Hepatocyte (in vitro differentiated cells): ENCODE measurements around the gene EIF1B. TPM values are rescaled to one million over a fixed set of nuclear protein-coding genes. Genes with fewer than 3 reads are reported as not detected.
A peak's percentile ranks its signal among the peaks of the same experiment; 100 is the strongest.

Source experiments
- DNase-seq: peaks from one replicate; pipeline ENCODE4 v3.0.0-alpha.2; 2016; ENCODE audit warnings: low spot score
- H2AFZ ChIP-seq: fragments of 200-600 bp; sonication (generic); 2 replicates; pipeline ENCODE4 v1.6.0; 2016; ENCODE audit warnings: antibody characterized with exemption, mild to moderate bottlenecking
- H3K27ac ChIP-seq: fragments of 200-600 bp; sonication (generic); 2 replicates; pipeline ENCODE4 v1.5.1; 2016; ENCODE audit warnings: mild to moderate bottlenecking
- H3K27me3 ChIP-seq: fragments of 200-600 bp; sonication (generic); 2 replicates; pipeline ENCODE4 v1.6.1; 2016
- H3K36me3 ChIP-seq: fragments of 200-600 bp; sonication (generic); replicated peaks from 2 replicates; pipeline ENCODE4 v1.5.1; 2016; ENCODE audit warnings: low read depth; ENCODE audit not compliant: insufficient read depth
- H3K4me1 ChIP-seq: fragments of 200-600 bp; sonication (generic); 2 replicates; pipeline ENCODE4 v1.5.1; 2016; ENCODE audit warnings: mild to moderate bottlenecking, moderate library complexity; ENCODE audit not compliant: insufficient read depth
- H3K4me2 ChIP-seq: fragments of 200-600 bp; sonication (generic); 2 replicates; pipeline ENCODE4 v1.6.0; 2016
- H3K4me3 ChIP-seq: fragments of 200-600 bp; sonication (generic); 2 replicates; pipeline ENCODE4 v1.5.1; 2016; ENCODE audit warnings: mild to moderate bottlenecking
- H3K79me2 ChIP-seq: fragments of 200-600 bp; sonication (generic); 2 replicates; pipeline ENCODE4 v1.6.0; 2017; ENCODE audit warnings: mild to moderate bottlenecking
- H3K9me2 ChIP-seq: fragments of 200-600 bp; sonication (generic); replicated peaks from 2 replicates; pipeline ENCODE4 v1.6.0; 2017; ENCODE audit warnings: mild to moderate bottlenecking; ENCODE audit not compliant: insufficient read depth
- H3K9me3 ChIP-seq: fragments of 200-600 bp; sonication (generic); 2 replicates; pipeline ENCODE4 v1.5.1; 2016; ENCODE audit warnings: low read depth, mild to moderate bottlenecking
- H4K20me1 ChIP-seq: fragments of 200-600 bp; sonication (generic); 2 replicates; pipeline ENCODE4 v1.6.0; 2016; ENCODE audit warnings: mild to moderate bottlenecking; ENCODE audit not compliant: insufficient read depth, poor library complexity, severe bottlenecking
- EZH2 ChIP-seq: fragments of 200-600 bp; sonication (generic); IDR thresholded peaks from 2 replicates; pipeline ENCODE4 v1.6.1; 2016; ENCODE audit warnings: antibody characterized with exemption, mild to moderate bottlenecking, borderline replicate concordance
- EZH2phosphoT487 ChIP-seq: fragments of 200-600 bp; sonication (generic); IDR thresholded peaks from one replicate; pipeline ENCODE4 v1.6.1; 2018; ENCODE audit warnings: antibody characterized with exemption, mild to moderate bottlenecking, low read depth, moderate library complexity; ENCODE audit not compliant: unreplicated experiment, severe bottlenecking
- WGBS: methylation state at CpG from one replicate; pipeline ENCODE4 v1.1.6; 2016; ENCODE audit warnings: low lambda C conversion rate; ENCODE audit errors: missing lambda C conversion rate; 5-methylcytosine and 5-hydroxymethylcytosine counted together
- polyA plus RNA-seq: library from polyadenylated mRNA; unstranded; fragments of >200 nt; fragmentation: Nextera tagmentation; extraction: Ambion mirVana; gene quantifications from 2 replicates; pipeline ENCODE4 v1.2.1, GENCODE V29; 2016
- total RNA-seq: library from RNA; depleted of rRNA; stranded (reverse); fragments of >200 nt; gene quantifications from 2 replicates; pipeline ENCODE4 v1.2.3, GENCODE V29; 2014
- TF ChIP-seq, protein P1 (sequence below): fragments of 200-600 bp; sonication (generic); IDR thresholded peaks from 2 replicates; pipeline ENCODE4 v1.5.1; 2016; ENCODE audit warnings: antibody characterized with exemption, mild to moderate bottlenecking; ENCODE audit not compliant: poor library complexity

Gene EIF1B
- total and polyA plus RNA-seq, 2 experiments from 2014 or later: 42.2 to 153 TPM

DNA sequence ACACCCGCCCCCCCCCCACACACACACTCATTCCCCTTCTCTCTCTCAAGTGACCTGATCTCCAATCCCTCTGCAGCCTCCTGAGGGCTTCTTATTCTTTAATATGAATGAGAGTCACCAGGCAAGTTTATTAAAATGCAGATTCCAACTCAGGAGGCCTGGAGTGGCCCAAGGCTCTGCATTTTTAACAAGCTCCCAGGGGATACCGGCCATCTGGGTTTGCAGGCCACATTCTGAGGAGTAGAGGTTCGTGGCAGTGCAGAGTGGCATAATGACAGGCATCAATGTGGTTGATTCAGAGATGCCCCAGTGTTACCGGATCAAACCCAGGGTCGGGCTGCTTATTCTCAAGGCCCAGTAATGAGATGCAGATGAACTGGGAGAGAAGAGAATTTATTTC is 18.9 kb downstream of the EIF1B start:
- TF ChIP-seq EZH2: no peak
- TF ChIP-seq, protein P1, sequence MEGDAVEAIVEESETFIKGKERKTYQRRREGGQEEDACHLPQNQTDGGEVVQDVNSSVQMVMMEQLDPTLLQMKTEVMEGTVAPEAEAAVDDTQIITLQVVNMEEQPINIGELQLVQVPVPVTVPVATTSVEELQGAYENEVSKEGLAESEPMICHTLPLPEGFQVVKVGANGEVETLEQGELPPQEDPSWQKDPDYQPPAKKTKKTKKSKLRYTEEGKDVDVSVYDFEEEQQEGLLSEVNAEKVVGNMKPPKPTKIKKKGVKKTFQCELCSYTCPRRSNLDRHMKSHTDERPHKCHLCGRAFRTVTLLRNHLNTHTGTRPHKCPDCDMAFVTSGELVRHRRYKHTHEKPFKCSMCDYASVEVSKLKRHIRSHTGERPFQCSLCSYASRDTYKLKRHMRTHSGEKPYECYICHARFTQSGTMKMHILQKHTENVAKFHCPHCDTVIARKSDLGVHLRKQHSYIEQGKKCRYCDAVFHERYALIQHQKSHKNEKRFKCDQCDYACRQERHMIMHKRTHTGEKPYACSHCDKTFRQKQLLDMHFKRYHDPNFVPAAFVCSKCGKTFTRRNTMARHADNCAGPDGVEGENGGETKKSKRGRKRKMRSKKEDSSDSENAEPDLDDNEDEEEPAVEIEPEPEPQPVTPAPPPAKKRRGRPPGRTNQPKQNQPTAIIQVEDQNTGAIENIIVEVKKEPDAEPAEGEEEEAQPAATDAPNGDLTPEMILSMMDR: no peak
- no peak for TF ChIP-seq EZH2phosphoT487
- DNase-seq: no peak
- no peaks in the 10 kb centered on the region for H3K4me1 ChIP-seq
- H3K4me3 ChIP-seq: no peak overlapping the region
- no peaks in the 10 kb centered on the region for H3K36me3 ChIP-seq
- H3K9me2 ChIP-seq: no peaks in the 10 kb centered on the region
- peak overlapping the region; percentile 7 for H2AFZ ChIP-seq
- no peaks in the 10 kb centered on the region for H3K79me2 ChIP-seq
- no peaks in the 10 kb centered on the region for H3K27me3 ChIP-seq
- 46% methylated on average over 5 of the region's 5 CpGs for WGBS
- no peak overlapping the region for H3K27ac ChIP-seq
- H3K9me3 ChIP-seq: no peaks in the 10 kb centered on the region
- H4K20me1 ChIP-seq: no peaks in the 10 kb centered on the region
- H3K4me2 ChIP-seq: no peak overlapping the region

DNA sequence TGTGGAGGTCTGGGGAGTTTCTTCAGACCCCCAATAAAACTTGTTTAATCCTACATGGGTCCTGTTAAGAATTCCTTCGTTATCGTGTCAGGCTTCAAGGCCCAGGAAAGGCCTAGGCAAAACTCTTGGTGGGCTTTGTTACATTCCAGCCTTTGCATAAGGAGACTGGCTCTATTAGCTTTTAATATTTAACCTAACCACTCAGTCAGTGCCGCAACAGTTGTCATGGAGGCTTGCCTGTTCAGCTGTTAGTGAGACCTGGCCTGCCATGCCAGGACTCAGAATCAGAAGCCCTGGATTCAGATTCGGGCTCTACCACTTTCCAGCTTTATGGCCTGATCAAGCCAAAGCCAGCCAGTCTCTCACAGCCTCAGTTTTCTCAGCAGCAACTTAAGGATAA is 19.6 kb downstream of the EIF1B start:
- no peak for DNase-seq
- WGBS: 34% methylated on average over 4 of the region's 4 CpGs
- H3K4me1 ChIP-seq: no peaks in the 10 kb centered on the region
- peak overlapping the region; percentile 7 for H2AFZ ChIP-seq
- H3K27me3 ChIP-seq: no peaks in the 10 kb centered on the region
- no peaks in the 10 kb centered on the region for H3K9me3 ChIP-seq
- H3K79me2 ChIP-seq: no peaks in the 10 kb centered on the region
- H4K20me1 ChIP-seq: no peaks in the 10 kb centered on the region
- H3K36me3 ChIP-seq: no peaks in the 10 kb centered on the region
- no peaks in the 10 kb centered on the region for H3K9me2 ChIP-seq
- H3K4me2 ChIP-seq: no peak overlapping the region
- H3K4me3 ChIP-seq: no peak overlapping the region
- H3K27ac ChIP-seq: peak overlapping the region; percentile 20
- no peak for TF ChIP-seq EZH2
- TF ChIP-seq, protein P1: no peak
- no peak for TF ChIP-seq EZH2phosphoT487

GRCh38 chr3:40332684-40333083 is 23.2 kb downstream of the EIF1B start:
- Histone ChIP-seq H3K79me2 (no peaks in the 10 kb centered on the region), H3K4me2 (no peak overlapping the region), H3K27ac (no peak overlapping the region), H3K27me3 (no peaks in the 10 kb centered on the region), H3K36me3 (no peaks in the 10 kb centered on the region), H4K20me1 (no peaks in the 10 kb centered on the region), H3K4me3 (no peak overlapping the region), H3K9me2 (no peaks in the 10 kb centered on the region), H2AFZ (no peak overlapping the region), H3K4me1 (no peaks in the 10 kb centered on the region), H3K9me3 (no peaks in the 10 kb centered on the region)
- DNase-seq: no peak
- 89% methylated on average over 10 of the region's 10 CpGs for WGBS
- no peak for TF ChIP-seq EZH2
- no peak for TF ChIP-seq EZH2phosphoT487
- TF ChIP-seq, protein P1: no peak

- Histone ChIP-seq H3K27ac (no peak overlapping the region), H3K9me3 (no peaks in the 10 kb centered on the region), H3K4me2 (no peak overlapping the region), H4K20me1 (no peaks in the 10 kb centered on the region), H3K4me3 (no peak overlapping the region), H3K4me1 (no peaks in the 10 kb centered on the region), H3K79me2 (no peaks in the 10 kb centered on the region), H3K27me3 (no peaks in the 10 kb centered on the region), H2AFZ (no peak overlapping the region), H3K9me2 (no peaks in the 10 kb centered on the region), H3K36me3 (no peaks in the 10 kb centered on the region)
- WGBS: 89% methylated on average over 4 of the region's 4 CpGs
- TF ChIP-seq EZH2: no peak
- TF ChIP-seq, protein P1: no peak
- no peak for TF ChIP-seq EZH2phosphoT487
- no peak for DNase-seq
Measured at GRCh38 chr3:40333416-40333815, 23.9 kb downstream of the EIF1B start.
